ENCODE results near the gene RAD51B. TPM values are rescaled to one million over a fixed set of nuclear protein-coding genes. Genes with fewer than 3 reads are reported as not detected.

The RAD51B gene
- 38.6 TPM for total RNA-seq

DNA sequence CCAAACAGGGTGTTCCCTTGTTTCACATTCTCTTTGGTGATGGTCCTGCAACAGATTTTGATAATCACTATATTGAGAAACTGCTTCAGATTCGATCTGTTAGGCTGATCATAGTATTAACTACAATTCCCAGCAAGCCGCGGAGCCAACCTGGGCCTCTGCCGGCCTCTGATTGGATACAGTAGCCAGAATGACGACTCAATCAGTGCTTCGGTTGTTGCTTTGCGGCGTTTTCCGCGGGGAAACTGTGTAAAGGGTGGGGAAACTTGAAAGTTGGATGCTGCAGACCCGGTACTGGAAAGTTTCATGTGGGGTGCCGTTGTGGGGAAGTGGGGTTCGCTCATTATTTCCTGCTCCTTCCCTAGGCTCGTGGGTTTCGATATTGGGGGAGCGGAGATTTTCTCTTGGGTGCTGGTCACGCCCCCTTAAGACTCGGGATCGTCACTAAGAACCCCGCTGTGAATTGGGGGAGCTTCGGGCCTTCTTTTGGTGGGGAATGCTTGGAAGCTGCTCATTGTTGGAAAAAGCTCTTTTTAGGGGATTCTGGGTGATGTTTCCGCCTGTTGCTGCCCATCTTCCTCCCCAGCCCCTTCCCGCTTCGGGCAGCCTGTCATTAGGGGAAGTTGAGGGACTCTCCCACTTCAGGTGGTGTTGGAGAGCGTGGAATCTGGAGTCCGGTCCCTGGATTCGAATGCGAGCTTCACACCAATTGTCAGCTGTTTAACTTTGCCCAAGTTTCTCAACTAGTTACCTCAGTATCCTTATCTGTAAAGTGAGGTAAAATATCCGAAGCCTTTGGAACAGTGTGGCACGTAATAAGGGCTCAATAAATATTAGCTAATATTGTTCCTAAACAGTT lies at the start of gene RAD51B:
Gene RAD51B, plus strand, starts transcription at position 217 of the 859 bp plus-strand sequence.
- Histone ChIP-seq H3K27ac (ENCODE audit: low read depth, low read length) (peak within 1 kb of the TSS; percentile 31), H3K9ac (ENCODE audit: low read depth in 1 of 3, low read length in 3 of 3) (peak within 1 kb of the TSS; percentile 85 to 91 (median 86)), H3K27me3 (ENCODE audit: control insufficient read depth in 3 of 3, insufficient read depth in 3 of 3, low read length in 3 of 3) (no peaks in the 10 kb centered on the region), H3K36me3 (ENCODE audit: control insufficient read depth in 3 of 3, insufficient read depth in 3 of 3, low read length in 3 of 3) (peaks cover 0 to 1% (median 0%) of the 10 kb centered on the region in 3 donors), H3K9me3 (ENCODE audit: control insufficient read depth in 3 of 3, low read length in 3 of 3) (no peaks in the 10 kb centered on the region), H3K4me3 (ENCODE audit: low read length in 3 of 3) (peak within 1 kb of the TSS; percentile 87 to 98 (median 98)), H3K4me1 (ENCODE audit: control insufficient read depth in 3 of 3, insufficient read depth in 3 of 3, low read length in 3 of 3) (peaks cover 24 to 25% (median 25%) of the 10 kb centered on the region in 3 donors)

DNA sequence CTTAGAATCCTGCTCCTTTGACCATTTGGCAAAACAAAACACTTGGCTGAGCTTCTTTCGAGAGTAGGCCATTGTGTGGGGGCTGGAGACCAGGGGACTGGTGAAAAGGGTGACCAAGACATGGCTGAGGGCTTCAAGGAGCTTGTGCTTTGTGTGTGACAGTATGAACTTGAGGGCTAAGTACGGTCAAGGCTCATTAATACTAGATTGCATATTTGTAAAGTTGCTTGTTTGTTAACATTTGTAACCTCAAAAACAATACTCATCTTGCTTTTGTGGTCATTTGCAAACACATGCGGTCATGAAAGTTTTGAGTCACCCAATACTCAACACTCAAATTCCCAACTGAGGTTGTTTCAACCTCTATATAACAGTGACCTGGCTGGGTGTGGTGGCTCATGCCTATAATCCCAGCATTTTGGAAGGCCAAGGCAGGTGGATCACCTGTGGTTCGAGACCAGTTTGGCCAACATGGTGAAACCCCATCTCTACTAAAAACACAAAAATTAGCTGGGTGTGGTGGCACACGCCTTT lies 45.7 kb upstream of the RAD51B start:
- H3K9me3 ChIP-seq (ENCODE audit: control insufficient read depth in 3 of 3, low read length in 3 of 3), result no peaks in the 10 kb centered on the region
- H3K4me1 ChIP-seq (ENCODE audit: control insufficient read depth in 3 of 3, insufficient read depth in 3 of 3, low read length in 3 of 3), result peaks cover 0 to 13% (median 0%) of the 10 kb centered on the region in 3 donors
- H3K9ac ChIP-seq (ENCODE audit: low read depth in 1 of 3, low read length in 3 of 3), result no peak overlapping the region
- H3K36me3 ChIP-seq (ENCODE audit: control insufficient read depth in 3 of 3, insufficient read depth in 3 of 3, low read length in 3 of 3), result peaks cover 57 to 87% (median 82%) of the 10 kb centered on the region in 3 donors
- H3K27me3 ChIP-seq (ENCODE audit: control insufficient read depth in 3 of 3, insufficient read depth in 3 of 3, low read length in 3 of 3), result no peaks in the 10 kb centered on the region
- no peak overlapping the region for H3K27ac ChIP-seq (ENCODE audit: low read depth, low read length)
- H3K4me3 ChIP-seq (ENCODE audit: low read length in 3 of 3), result no peak overlapping the region

GRCh38 chr14:67776653-67777322 lies 42.8 kb upstream of the RAD51B start:
- Histone ChIP-seq H3K36me3 (ENCODE audit: control insufficient read depth in 3 of 3, insufficient read depth in 3 of 3, low read length in 3 of 3) (peaks cover 51 to 86% (median 79%) of the 10 kb centered on the region in 3 donors), H3K4me3 (ENCODE audit: low read length in 3 of 3) (no peak overlapping the region), H3K27me3 (ENCODE audit: control insufficient read depth in 3 of 3, insufficient read depth in 3 of 3, low read length in 3 of 3) (no peaks in the 10 kb centered on the region), H3K27ac (ENCODE audit: low read depth, low read length) (peak overlapping the region; percentile 65), H3K4me1 (ENCODE audit: control insufficient read depth in 3 of 3, insufficient read depth in 3 of 3, low read length in 3 of 3) (peaks cover 0 to 16% (median 0%) of the 10 kb centered on the region in 3 donors), H3K9ac (ENCODE audit: low read depth in 1 of 3, low read length in 3 of 3) (no peak overlapping the region), H3K9me3 (ENCODE audit: control insufficient read depth in 3 of 3, low read length in 3 of 3) (no peaks in the 10 kb centered on the region)

DNA sequence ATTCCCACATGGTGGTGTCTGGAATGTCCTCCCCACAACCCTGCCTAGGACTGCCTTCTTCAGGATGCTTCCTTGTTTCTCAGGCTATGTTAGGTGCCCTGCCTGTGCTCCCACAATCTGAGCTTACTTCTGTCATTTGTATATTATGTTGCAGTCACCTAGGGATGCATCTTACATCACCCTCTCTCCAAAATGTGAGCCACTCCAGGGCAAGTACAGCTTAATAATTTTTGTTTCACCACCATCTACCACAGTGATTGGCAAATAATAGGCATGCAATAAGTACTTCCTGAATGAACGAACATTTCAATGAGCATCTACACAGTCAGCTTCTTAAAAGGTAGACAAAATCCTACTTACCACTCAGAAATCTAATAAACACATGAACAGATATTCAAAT lies 40.8 kb upstream of the RAD51B start:
- Histone ChIP-seq H3K27ac (ENCODE audit: low read depth, low read length) (no peak overlapping the region), H3K9ac (ENCODE audit: low read depth in 1 of 3, low read length in 3 of 3) (no peak overlapping the region), H3K9me3 (ENCODE audit: control insufficient read depth in 3 of 3, low read length in 3 of 3) (no peaks in the 10 kb centered on the region), H3K4me3 (ENCODE audit: low read length in 3 of 3) (no peak overlapping the region), H3K27me3 (ENCODE audit: control insufficient read depth in 3 of 3, insufficient read depth in 3 of 3, low read length in 3 of 3) (no peaks in the 10 kb centered on the region), H3K36me3 (ENCODE audit: control insufficient read depth in 3 of 3, insufficient read depth in 3 of 3, low read length in 3 of 3) (peaks cover 56 to 83% (median 81%) of the 10 kb centered on the region in 3 donors), H3K4me1 (ENCODE audit: control insufficient read depth in 3 of 3, insufficient read depth in 3 of 3, low read length in 3 of 3) (peaks cover 0 to 31% (median 0%) of the 10 kb centered on the region in 3 donors)

GRCh38 chr14:67782090-67782489 lies 37.5 kb upstream of the RAD51B start:
- Histone ChIP-seq H3K4me3 (ENCODE audit: low read length in 3 of 3) (no peak overlapping the region), H3K27ac (ENCODE audit: low read depth, low read length) (peak overlapping the region; percentile 9), H3K27me3 (ENCODE audit: control insufficient read depth in 3 of 3, insufficient read depth in 3 of 3, low read length in 3 of 3) (no peaks in the 10 kb centered on the region), H3K36me3 (ENCODE audit: control insufficient read depth in 3 of 3, insufficient read depth in 3 of 3, low read length in 3 of 3) (peaks cover 46 to 80% (median 62%) of the 10 kb centered on the region in 3 donors), H3K9ac (ENCODE audit: low read depth in 1 of 3, low read length in 3 of 3) (no peak overlapping the region), H3K9me3 (ENCODE audit: control insufficient read depth in 3 of 3, low read length in 3 of 3) (no peaks in the 10 kb centered on the region), H3K4me1 (ENCODE audit: control insufficient read depth in 3 of 3, insufficient read depth in 3 of 3, low read length in 3 of 3) (peaks cover 11 to 51% (median 17%) of the 10 kb centered on the region in 3 donors)

GRCh38 chr14:67784244-67784823 lies 35.2 kb upstream of the RAD51B start:
- Histone ChIP-seq H3K9ac (ENCODE audit: low read depth in 1 of 3, low read length in 3 of 3) (no peak overlapping the region), H3K27ac (ENCODE audit: low read depth, low read length) (peak overlapping the region; percentile 90), H3K4me3 (ENCODE audit: low read length in 3 of 3) (no peak overlapping the region), H3K4me1 (ENCODE audit: control insufficient read depth in 3 of 3, insufficient read depth in 3 of 3, low read length in 3 of 3) (peaks cover 11 to 51% (median 23%) of the 10 kb centered on the region in 3 donors), H3K36me3 (ENCODE audit: control insufficient read depth in 3 of 3, insufficient read depth in 3 of 3, low read length in 3 of 3) (peaks cover 46 to 82% (median 62%) of the 10 kb centered on the region in 3 donors), H3K9me3 (ENCODE audit: control insufficient read depth in 3 of 3, low read length in 3 of 3) (no peaks in the 10 kb centered on the region), H3K27me3 (ENCODE audit: control insufficient read depth in 3 of 3, insufficient read depth in 3 of 3, low read length in 3 of 3) (no peaks in the 10 kb centered on the region)

GRCh38 chr14:67785270-67786109 lies 34.1 kb upstream of the RAD51B start:
- Histone ChIP-seq H3K27me3 (ENCODE audit: control insufficient read depth in 3 of 3, insufficient read depth in 3 of 3, low read length in 3 of 3) (no peaks in the 10 kb centered on the region), H3K27ac (ENCODE audit: low read depth, low read length) (peak overlapping the region; percentile 90), H3K4me3 (ENCODE audit: low read length in 3 of 3) (peak overlapping the region in 1 of 3 donors; percentile 24), H3K4me1 (ENCODE audit: control insufficient read depth in 3 of 3, insufficient read depth in 3 of 3, low read length in 3 of 3) (peaks cover 11 to 51% (median 23%) of the 10 kb centered on the region in 3 donors), H3K9ac (ENCODE audit: low read depth in 1 of 3, low read length in 3 of 3) (peak overlapping the region in 2 of 3 donors; percentile 32 to 65), H3K9me3 (ENCODE audit: control insufficient read depth in 3 of 3, low read length in 3 of 3) (no peaks in the 10 kb centered on the region), H3K36me3 (ENCODE audit: control insufficient read depth in 3 of 3, insufficient read depth in 3 of 3, low read length in 3 of 3) (peaks cover 49 to 81% (median 64%) of the 10 kb centered on the region in 3 donors)

DNA sequence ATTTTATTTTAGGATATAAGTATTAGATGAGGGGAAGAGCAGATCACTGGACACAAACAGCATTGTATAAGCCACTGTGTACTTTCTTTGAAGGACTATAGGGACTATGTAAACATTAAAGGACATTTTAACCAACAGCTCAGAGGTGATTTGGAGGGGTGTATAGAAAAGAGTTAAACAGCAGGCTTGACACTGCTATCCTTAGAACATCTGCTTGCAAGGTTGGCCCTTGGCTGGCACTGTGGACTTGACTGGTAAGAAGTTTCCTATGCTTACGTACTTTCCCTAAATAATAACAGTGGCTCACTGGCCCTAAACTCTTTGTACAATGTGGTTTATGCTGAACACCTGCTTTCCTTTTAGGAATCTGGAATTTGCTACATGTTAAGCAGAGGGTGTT lies 31.9 kb upstream of the RAD51B start:
- no peaks in the 10 kb centered on the region for H3K27me3 ChIP-seq (ENCODE audit: control insufficient read depth in 3 of 3, insufficient read depth in 3 of 3, low read length in 3 of 3)
- no peaks in the 10 kb centered on the region for H3K9me3 ChIP-seq (ENCODE audit: control insufficient read depth in 3 of 3, low read length in 3 of 3)
- peaks cover 11 to 42% (median 23%) of the 10 kb centered on the region in 3 donors for H3K4me1 ChIP-seq (ENCODE audit: control insufficient read depth in 3 of 3, insufficient read depth in 3 of 3, low read length in 3 of 3)
- H3K9ac ChIP-seq (ENCODE audit: low read depth in 1 of 3, low read length in 3 of 3), result no peak overlapping the region
- peak overlapping the region; percentile 55 for H3K27ac ChIP-seq (ENCODE audit: low read depth, low read length)
- H3K4me3 ChIP-seq (ENCODE audit: low read length in 3 of 3), result no peak overlapping the region
- H3K36me3 ChIP-seq (ENCODE audit: control insufficient read depth in 3 of 3, insufficient read depth in 3 of 3, low read length in 3 of 3), result peaks cover 40 to 68% (median 63%) of the 10 kb centered on the region in 3 donors

GRCh38 chr14:67798731-67799130 lies 20.8 kb upstream of the RAD51B start:
- H3K4me3 ChIP-seq (ENCODE audit: low read length in 3 of 3), result no peak overlapping the region
- peaks cover 55 to 81% (median 79%) of the 10 kb centered on the region in 3 donors for H3K36me3 ChIP-seq (ENCODE audit: control insufficient read depth in 3 of 3, insufficient read depth in 3 of 3, low read length in 3 of 3)
- H3K9me3 ChIP-seq (ENCODE audit: control insufficient read depth in 3 of 3, low read length in 3 of 3), result no peaks in the 10 kb centered on the region

More at GRCh38 chr14:67798731-67799130, 20.8 kb upstream of the RAD51B start:
- Histone ChIP-seq H3K9ac (ENCODE audit: low read depth in 1 of 3, low read length in 3 of 3) (no peak overlapping the region), H3K27me3 (ENCODE audit: control insufficient read depth in 3 of 3, insufficient read depth in 3 of 3, low read length in 3 of 3) (no peaks in the 10 kb centered on the region), H3K27ac (ENCODE audit: low read depth, low read length) (no peak overlapping the region), H3K4me1 (ENCODE audit: control insufficient read depth in 3 of 3, insufficient read depth in 3 of 3, low read length in 3 of 3) (no peaks in the 10 kb centered on the region)
